Neutrophil (primary cell): ENCODE results near the gene SCN4A.
"Not testable (repeated sequence)": the region's sequence is repeated elsewhere in the genome, so short reads cannot be mapped to it uniquely, and the experiment has no call there.

Experiments used
- H3K27ac ChIP-seq: fragments of 200-600 bp; sonication (generic); 2 replicates; pipeline ENCODE4 v1.5.1; 2016; ENCODE audit warnings: mild to moderate bottlenecking, moderate library complexity
- H3K27me3 ChIP-seq: fragments of 200-600 bp; sonication (generic); 2 replicates; pipeline ENCODE4 v1.6.0; 2016; ENCODE audit warnings: mild to moderate bottlenecking
- H3K36me3 ChIP-seq: fragments of 200-600 bp; sonication (generic); 2 replicates; pipeline ENCODE4 v1.5.1; 2017
- H3K4me1 ChIP-seq, 2 experiments: fragments of 200-600 bp in 1 of 2; sonication (generic) in 1 of 2; 1 replicate in 1 of 2; 2 replicates in 1 of 2; pipeline versions ENCODE4 v1.5.1 to v1.6.1; 2013 to 2016; ENCODE audit warnings: low read depth in 1 of 2, low read length in 1 of 2, mild to moderate bottlenecking in 1 of 2, moderate library complexity in 1 of 2; ENCODE audit not compliant: control insufficient read depth in 1 of 2, insufficient read depth in 1 of 2
- H3K4me3 ChIP-seq, 2 experiments: fragments of 200-600 bp in 1 of 2; sonication (generic) in 1 of 2; 1 replicate in 1 of 2; 2 replicates in 1 of 2; pipeline ENCODE4 v1.5.1; 2013 to 2016; ENCODE audit warnings: low read depth in 1 of 2, low read length in 1 of 2, mild to moderate bottlenecking in 1 of 2, moderate library complexity in 1 of 2
- H3K9me3 ChIP-seq: fragments of 200-600 bp; sonication (generic); 2 replicates; pipeline ENCODE4 v1.5.1; 2016
- CTCF ChIP-seq: fragments of 200-600 bp; sonication (generic); IDR thresholded peaks from 2 replicates; pipeline ENCODE4 v1.5.1; 2016; ENCODE audit warnings: antibody characterized with exemption

The SCN4A gene

GRCh38 chr17:63984236-63984635 is 11.5 kb upstream of the SCN4A start:
- H3K27ac ChIP-seq: no peak overlapping the region
- H3K27me3 ChIP-seq: no peaks in the 10 kb centered on the region
- H3K4me3 ChIP-seq: no peak overlapping the region
- H3K4me1 ChIP-seq: no peaks in the 10 kb centered on the region
- no peaks in the 10 kb centered on the region for H3K9me3 ChIP-seq
- TF ChIP-seq CTCF: no peak
- no peaks in the 10 kb centered on the region for H3K36me3 ChIP-seq

- H3K36me3 ChIP-seq: no peaks in the 10 kb centered on the region
- H3K9me3 ChIP-seq: no peaks in the 10 kb centered on the region
- no peaks in the 10 kb centered on the region for H3K27me3 ChIP-seq
- TF ChIP-seq CTCF: no peak
- no peaks in the 10 kb centered on the region for H3K4me1 ChIP-seq
- no peak overlapping the region for H3K27ac ChIP-seq
- H3K4me3 ChIP-seq: no peak overlapping the region
Measured at GRCh38 chr17:63983320-63983719, 10.6 kb upstream of the SCN4A start.

GRCh38 chr17:63982641-63983040 is 9.9 kb upstream of the SCN4A start:
- H3K9me3 ChIP-seq, H3K4me3 ChIP-seq, H3K4me1 ChIP-seq, H3K36me3 ChIP-seq, H3K27ac ChIP-seq, H3K27me3 ChIP-seq: not testable (repeated sequence)

GRCh38 chr17:63978272-63979200 is 5.8 kb upstream of the SCN4A start:
- TF ChIP-seq CTCF: no peak
- H3K4me1 ChIP-seq: no peaks in the 10 kb centered on the region
- H3K27me3 ChIP-seq: no peaks in the 10 kb centered on the region
- H3K9me3 ChIP-seq: no peaks in the 10 kb centered on the region
- H3K27ac ChIP-seq: no peak overlapping the region
- H3K36me3 ChIP-seq: no peaks in the 10 kb centered on the region
- no peak overlapping the region for H3K4me3 ChIP-seq

- no peaks in the 10 kb centered on the region for H3K9me3 ChIP-seq
- H3K27ac ChIP-seq: no peak overlapping the region
- H3K4me1 ChIP-seq: no peaks in the 10 kb centered on the region
- TF ChIP-seq CTCF: no peak
- no peaks in the 10 kb centered on the region for H3K36me3 ChIP-seq
- H3K4me3 ChIP-seq: no peak overlapping the region
- no peaks in the 10 kb centered on the region for H3K27me3 ChIP-seq
Measured at GRCh38 chr17:63976702-63977101, 4.0 kb upstream of the SCN4A start.

- H3K36me3 ChIP-seq: no peaks in the 10 kb centered on the region
- H3K4me3 ChIP-seq: no peak overlapping the region
- H3K9me3 ChIP-seq: no peaks in the 10 kb centered on the region
- TF ChIP-seq CTCF: no peak
- H3K27ac ChIP-seq: no peak overlapping the region
- H3K4me1 ChIP-seq: no peaks in the 10 kb centered on the region
- H3K27me3 ChIP-seq: no peaks in the 10 kb centered on the region
Measured at GRCh38 chr17:63975541-63976092, 2.9 kb upstream of the SCN4A start.
